ENCODE data around the gene FAM151B.
"Not testable (repeated sequence)": the region's sequence is repeated elsewhere in the genome, so short reads cannot be mapped to it uniquely, and the experiment has no call there.

Gene FAM151B

DNA sequence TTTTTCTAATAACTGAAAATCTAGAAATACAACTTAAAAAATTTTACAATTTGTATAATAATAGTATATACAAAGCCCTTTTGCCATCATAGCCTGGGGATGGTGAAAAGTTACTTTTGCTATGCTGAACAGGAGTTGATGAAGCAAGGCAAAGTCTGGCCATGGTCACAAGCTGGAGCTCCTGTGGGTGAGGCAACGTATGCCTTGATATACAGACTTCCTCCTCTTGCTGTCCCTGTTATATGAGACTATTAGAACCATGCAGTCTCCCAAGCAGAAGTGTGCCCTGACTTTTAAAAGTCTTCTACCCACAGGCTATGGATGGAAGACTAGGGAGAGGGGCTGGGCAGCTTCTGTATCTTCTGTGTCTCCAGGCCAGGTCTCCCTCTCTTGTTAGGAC is 15.7 kb downstream of the FAM151B start:
- no peak for DNase-seq (ENCODE audit: low spot score)

GRCh38 chr5:80504833-80505232 is 16.9 kb downstream of the FAM151B start:
- DNase-seq (ENCODE audit: low spot score): no peak

DNA sequence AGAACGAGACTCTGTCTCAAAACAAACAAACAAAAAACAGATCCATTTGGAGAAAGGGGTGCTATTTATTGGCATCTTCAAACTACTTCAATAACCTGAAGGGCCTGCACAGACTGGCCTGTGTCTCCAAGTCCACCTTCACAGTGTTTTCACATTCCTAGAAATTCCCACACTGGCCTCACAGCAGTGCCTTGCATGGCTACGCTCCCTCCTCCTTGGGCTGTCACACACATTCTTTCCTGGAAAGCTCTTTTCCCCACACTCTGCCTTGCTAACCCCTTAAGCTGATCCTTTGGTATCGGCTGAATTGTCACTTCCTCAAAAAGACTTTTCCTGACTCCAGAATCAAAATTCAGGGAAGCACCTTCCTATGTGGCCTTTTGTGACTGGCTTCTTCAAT is 19.8 kb downstream of the FAM151B start:
- DNase-seq (ENCODE audit: low spot score): no peak

DNA sequence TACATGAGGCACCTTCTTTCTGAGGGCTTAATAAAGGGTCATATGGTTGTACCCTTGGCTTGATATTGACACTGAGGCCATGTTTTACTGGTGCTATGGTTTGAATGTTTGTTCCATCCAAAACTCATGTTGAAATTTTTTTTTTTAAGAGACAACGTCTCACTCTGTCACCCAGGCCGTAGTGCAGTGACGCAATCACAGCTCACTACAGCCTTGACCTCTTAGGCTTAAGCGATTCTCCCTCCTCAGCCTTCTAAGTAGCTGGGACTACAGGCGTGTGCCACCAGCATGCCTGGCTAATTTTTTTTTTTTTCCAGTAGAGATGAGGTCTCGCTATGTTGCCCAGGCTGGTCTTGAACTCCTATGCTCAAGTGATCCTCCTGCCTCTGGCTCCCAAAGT is 20.9 kb downstream of the FAM151B start:
- DNase-seq (ENCODE audit: low spot score): no peak

DNA sequence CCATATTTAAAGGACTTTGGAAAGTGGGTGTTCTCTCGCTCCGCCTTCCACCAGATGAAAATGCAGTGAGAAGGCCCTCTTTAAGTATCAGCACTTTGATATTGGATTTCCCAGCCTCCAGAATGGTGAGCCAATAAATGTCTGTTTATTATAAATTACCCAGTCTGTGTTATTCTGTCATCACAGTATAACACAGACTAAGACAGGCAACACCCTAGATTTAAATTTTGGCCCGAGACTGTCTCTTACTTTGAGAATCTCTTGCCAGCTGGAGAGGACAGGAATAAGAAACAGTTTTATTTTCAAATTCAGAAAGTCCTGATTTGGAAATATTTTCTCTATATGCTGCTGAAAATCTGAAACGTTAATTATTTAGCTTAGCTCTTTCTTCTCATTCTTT is 21.5 kb downstream of the FAM151B start:
- no peak for DNase-seq (ENCODE audit: low spot score)

GRCh38 chr5:80516826-80517225 is 28.9 kb downstream of the FAM151B start:
- DNase-seq (ENCODE audit: low spot score): no peak

GRCh38 chr5:80540691-80541090 is 52.8 kb downstream of the FAM151B start:
- no peak for DNase-seq (ENCODE audit: low spot score)

DNA sequence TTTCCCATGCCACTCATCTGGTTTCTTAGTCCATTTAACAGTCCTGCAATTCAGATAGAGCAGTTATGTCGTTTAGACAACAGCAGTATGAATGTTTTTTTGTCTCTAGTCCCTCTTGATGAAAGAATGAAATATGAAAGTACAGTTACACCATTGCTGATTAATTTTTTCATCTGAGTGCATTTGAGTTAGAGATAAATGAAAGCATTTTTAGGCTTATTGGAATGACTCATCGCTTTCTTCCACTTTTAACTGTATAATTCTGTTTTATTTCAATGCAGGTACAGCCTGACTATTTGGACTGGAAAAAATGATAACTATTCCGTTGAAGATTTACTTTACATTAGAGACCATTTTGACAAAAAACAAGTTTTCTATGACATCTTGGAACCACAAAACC is 53.5 kb downstream of the FAM151B start:
- no peak for DNase-seq (ENCODE audit: low spot score)

GRCh38 chr5:80554646-80555045 is 66.7 kb downstream of the FAM151B start:
- no peak for DNase-seq (ENCODE audit: low spot score)

GRCh38 chr5:80555099-80555498 is 67.2 kb downstream of the FAM151B start:
- DNase-seq (ENCODE audit: low spot score): no peak

DNA sequence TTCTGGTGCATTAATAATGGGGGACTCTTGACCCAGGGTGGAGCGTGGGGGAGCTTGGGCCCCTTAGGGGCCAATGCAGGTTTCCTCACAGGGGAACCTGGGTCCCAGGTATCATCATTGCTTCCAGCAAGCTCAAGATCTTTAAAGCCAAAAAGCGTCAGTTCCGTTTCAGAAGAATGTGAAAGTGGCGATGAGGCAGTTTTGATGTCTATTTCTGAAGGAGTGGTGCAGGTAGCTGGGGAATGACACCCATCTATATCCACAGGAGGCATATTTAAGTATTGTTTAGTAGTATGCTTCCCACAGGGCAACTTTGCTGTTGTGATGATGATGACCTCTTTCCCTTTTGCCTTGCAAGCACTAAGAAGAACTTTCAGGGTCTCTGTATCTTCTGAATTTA is 71.3 kb downstream of the FAM151B start:
- DNase-seq (ENCODE audit: low spot score): no peak

DNA sequence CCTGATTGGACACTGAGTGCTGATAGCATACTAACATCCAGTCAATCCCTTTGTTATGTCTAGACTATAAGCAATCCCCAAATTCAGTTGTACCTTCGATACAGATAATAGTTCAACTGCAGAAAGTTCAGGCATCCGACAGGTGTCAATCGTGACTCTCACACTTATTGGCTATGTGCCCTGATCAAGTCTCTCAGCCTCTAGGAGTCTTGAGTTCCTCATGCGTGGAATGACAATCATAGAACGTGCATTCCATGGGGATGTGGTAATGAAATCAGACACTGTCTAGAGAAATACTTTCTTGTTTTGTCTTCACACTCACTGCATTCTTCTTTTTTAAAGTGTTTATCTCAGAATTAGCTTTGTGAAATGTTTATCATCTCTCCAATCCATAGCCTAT is 77.4 kb downstream of the FAM151B start:
- DNase-seq (ENCODE audit: low spot score): no peak

DNA sequence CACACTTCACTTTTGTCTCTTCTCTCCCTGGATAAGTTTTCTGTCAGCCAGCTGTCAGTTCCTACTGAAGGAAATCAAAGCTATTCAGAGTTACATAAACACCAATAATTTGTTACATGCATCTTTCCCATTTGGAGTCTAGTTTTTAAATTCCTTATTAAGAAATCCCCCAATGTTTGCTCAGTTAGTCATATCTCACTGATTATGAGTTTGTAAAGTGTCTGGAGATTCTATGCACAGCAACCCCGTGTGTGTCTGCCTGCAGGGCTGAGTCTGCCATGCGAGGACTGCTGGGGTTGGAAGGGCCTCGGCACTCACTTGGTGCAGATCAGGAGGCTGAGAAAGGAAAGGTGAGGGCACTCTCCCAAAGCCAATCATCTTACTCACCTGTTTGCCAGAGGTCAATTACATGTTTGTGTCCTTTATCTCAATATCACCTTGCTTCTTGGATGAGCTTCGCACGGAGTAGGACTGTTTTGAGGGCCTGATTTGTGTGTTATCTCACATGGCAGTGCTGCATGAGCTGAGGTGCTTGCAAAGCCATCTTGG is 78.9 kb downstream of the FAM151B start:
- DNase-seq (ENCODE audit: low spot score): no peak

DNA sequence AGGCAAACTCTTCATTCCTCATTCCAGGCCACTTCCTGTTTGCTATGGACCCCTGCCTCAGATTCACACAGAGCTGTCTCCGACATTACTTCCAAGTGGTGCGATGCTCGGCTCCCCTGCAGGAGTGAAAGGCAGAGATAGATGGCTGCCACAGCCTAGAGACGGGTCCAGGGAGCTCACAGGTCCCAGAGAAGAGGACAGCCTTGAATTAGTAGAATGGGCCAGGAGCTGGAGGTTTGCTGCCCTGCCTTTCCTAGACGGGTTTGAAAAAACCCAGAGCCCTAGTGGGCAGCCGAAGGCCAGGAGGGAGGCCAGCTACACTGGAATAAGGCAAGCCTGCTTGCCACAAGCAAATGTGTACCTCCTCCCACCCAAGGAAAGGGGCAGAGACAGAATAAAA is 80.4 kb downstream of the FAM151B start:
- DNase-seq (ENCODE audit: low spot score): no peak

GRCh38 chr5:80569086-80569960 is 81.4 kb downstream of the FAM151B start:
- no peak for DNase-seq (ENCODE audit: low spot score)

DNA sequence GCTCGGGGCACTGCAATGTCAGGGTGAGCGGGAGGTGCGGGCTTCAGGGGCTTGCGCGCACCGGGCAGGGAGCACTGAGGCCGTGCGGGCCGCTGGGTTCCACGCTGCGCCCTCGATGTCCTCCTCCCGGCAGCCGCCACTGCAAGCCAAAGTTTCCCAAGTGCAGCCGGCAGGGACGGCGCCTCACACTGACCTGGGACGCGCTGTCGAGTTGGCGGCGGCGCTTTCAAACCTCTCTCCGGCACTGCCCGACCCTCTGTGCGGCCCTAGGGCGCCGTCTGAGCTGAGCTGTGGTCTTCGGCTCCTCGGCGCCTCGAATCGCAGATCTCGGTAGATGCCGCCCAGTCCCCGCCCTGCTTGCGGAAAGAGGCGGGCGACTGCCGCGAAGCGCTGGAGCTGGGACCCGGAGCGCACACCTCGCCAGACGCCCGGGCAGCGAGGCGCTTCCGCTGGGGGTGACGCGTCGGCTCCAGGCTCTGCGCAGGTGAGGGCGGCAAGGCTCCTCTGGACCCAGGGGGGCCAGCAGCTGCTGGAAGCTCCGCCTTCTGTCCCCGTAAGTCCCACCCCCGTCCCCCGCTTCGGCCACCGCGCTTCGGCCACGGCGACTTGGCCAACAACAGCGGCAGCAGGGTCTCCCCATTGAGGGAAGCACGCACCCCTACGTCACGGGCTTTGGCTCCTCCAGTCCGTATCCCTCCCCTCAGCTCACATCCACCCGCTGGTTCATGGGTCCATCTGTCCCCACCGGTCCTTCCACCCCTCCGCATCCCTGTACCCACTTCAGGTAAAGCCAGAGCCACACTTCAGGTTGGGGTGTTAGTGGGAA is 82.3 kb downstream of the FAM151B start, which contains the start of gene ANKRD34B:
ANKRD34B (minus strand) TSS at position 320 of the 826 bp plus-strand sequence. CDS start 10,261 bp downstream, outside the sequence.
- peak; percentile 35 for DNase-seq (ENCODE audit: low spot score)

DNA sequence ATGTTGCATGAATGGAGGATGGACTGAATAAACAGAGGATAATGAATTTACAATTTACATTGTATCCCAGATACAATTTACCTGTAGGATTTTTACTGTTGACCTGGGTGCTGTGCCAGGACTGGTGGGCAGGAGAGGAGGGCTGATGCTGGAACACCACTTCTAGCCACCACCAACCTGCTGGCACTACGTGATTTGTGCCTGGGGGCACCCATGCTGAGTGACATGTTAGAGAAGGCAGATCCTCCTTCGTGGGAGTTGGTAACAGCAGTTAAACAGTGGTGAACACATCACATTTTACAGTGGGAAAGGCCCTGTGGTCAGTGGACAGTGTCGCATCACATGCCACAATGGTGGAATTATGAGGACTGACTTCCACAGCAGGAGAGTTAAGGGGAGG is 85.2 kb downstream of the FAM151B start:
- DNase-seq (ENCODE audit: low spot score): no peak

- DNase-seq (ENCODE audit: low spot score): no peak
These were observed 88.5 kb downstream of the FAM151B start for GRCh38 chr5:80576383-80576782.

DNA sequence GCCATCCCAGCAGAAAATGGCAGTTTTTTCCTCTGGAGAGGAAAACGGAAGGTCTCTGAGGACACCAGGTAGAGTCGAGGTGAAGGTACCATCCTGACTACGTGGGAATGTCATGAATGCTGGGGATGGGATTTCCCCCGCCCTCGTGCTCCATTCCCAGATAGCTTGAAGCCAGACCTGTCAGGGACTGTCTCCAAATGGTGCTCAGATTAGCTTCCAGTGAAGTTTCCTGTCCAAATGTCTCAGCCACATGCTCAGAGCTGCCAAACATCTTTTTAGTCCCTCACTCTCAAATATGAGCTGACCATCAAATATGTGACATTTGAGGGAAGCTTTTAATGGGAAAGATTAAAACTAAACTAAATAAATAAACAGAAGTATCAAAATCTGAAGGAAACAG is 89.8 kb downstream of the FAM151B start:
- no peak for DNase-seq (ENCODE audit: low spot score)

DNA sequence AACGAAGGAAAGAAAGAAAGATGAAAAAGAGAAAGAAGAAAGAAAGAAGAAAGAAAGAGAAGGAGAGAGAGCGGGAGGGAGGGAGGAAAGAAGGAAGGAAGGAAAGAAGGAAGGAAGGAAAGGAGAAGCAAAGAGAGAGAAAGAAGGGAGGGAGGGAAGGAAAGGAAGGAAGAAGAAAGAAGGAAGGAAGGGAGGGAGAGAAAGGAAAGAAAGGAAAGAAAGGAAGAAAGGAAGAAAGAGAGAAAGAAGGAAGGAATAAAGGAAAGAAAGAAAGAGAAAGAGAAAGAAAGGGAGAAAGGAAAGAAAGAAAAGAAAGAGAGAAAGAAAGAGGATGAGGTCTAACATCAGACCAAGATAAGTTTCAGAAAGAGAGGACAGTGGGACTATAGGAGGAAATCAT is 91.2 kb downstream of the FAM151B start:
- no peak for DNase-seq (ENCODE audit: low spot score)

DNA sequence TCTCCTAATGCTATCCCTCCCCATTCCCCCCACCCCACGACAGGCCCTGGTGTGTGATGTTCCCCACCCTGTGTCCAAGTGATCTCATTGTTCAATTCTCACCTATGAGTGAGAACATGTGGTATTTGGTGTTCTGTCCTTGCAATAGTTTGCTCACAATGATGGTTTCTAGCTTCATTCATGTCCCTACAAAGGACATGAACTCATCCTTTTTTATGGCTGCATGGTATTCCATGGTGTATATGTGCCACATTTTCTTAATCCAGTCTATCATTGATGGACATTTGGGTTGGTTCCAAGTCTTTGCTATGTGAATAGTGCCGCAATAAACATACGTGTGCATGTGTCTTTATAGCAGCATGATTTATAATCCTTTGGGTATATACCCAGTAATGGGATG is 92.4 kb downstream of the FAM151B start:
- not testable (repeated sequence) for DNase-seq (ENCODE audit: low spot score)

DNA sequence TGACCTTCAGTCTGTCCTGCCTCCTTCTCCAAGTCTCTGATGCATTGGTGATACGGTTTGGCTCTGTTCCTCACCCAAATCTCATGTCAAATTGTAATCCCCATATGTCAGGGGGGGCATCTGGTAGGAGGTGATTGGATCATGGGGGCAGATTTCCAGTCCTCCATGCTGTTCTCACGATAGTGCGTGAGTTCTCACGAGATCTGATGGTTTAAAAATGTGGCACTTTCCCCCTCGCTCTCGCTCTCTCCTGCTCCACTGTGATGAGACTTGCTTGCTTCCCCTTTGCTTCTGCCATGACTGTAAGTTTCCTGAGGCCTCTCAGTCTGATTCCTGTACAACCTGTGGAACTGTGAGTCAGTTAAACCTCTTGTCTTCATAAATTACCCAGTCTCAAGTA is 96.9 kb downstream of the FAM151B start:
- DNase-seq (ENCODE audit: low spot score): no peak
